Hepatocyte (in vitro differentiated cells): ENCODE results near the gene IRF8. TPM values are rescaled to one million over a fixed set of nuclear protein-coding genes. Genes with fewer than 3 reads are reported as not detected.
A peak's percentile ranks its signal among the peaks of the same experiment; 100 is the strongest.
"Not testable (repeated sequence)": the region's sequence is repeated elsewhere in the genome, so short reads cannot be mapped to it uniquely, and the experiment has no call there.

ENCODE experiments used
- DNase-seq: peaks from one replicate; pipeline ENCODE4 v3.0.0-alpha.2; 2016; ENCODE audit warnings: low spot score
- H2AFZ ChIP-seq: fragments of 200-600 bp; sonication (generic); 2 replicates; pipeline ENCODE4 v1.6.0; 2016; ENCODE audit warnings: antibody characterized with exemption, mild to moderate bottlenecking
- H3K27ac ChIP-seq: fragments of 200-600 bp; sonication (generic); 2 replicates; pipeline ENCODE4 v1.5.1; 2016; ENCODE audit warnings: mild to moderate bottlenecking
- H3K27me3 ChIP-seq: fragments of 200-600 bp; sonication (generic); 2 replicates; pipeline ENCODE4 v1.6.1; 2016
- H3K36me3 ChIP-seq: fragments of 200-600 bp; sonication (generic); replicated peaks from 2 replicates; pipeline ENCODE4 v1.5.1; 2016; ENCODE audit warnings: low read depth; ENCODE audit not compliant: insufficient read depth
- H3K4me1 ChIP-seq: fragments of 200-600 bp; sonication (generic); 2 replicates; pipeline ENCODE4 v1.5.1; 2016; ENCODE audit warnings: mild to moderate bottlenecking, moderate library complexity; ENCODE audit not compliant: insufficient read depth
- H3K4me2 ChIP-seq: fragments of 200-600 bp; sonication (generic); 2 replicates; pipeline ENCODE4 v1.6.0; 2016
- H3K4me3 ChIP-seq: fragments of 200-600 bp; sonication (generic); 2 replicates; pipeline ENCODE4 v1.5.1; 2016; ENCODE audit warnings: mild to moderate bottlenecking
- H3K79me2 ChIP-seq: fragments of 200-600 bp; sonication (generic); 2 replicates; pipeline ENCODE4 v1.6.0; 2017; ENCODE audit warnings: mild to moderate bottlenecking
- H3K9me2 ChIP-seq: fragments of 200-600 bp; sonication (generic); replicated peaks from 2 replicates; pipeline ENCODE4 v1.6.0; 2017; ENCODE audit warnings: mild to moderate bottlenecking; ENCODE audit not compliant: insufficient read depth
- H3K9me3 ChIP-seq: fragments of 200-600 bp; sonication (generic); 2 replicates; pipeline ENCODE4 v1.5.1; 2016; ENCODE audit warnings: low read depth, mild to moderate bottlenecking
- H4K20me1 ChIP-seq: fragments of 200-600 bp; sonication (generic); 2 replicates; pipeline ENCODE4 v1.6.0; 2016; ENCODE audit warnings: mild to moderate bottlenecking; ENCODE audit not compliant: insufficient read depth, poor library complexity, severe bottlenecking
- CTCF ChIP-seq: fragments of 200-600 bp; sonication (generic); IDR thresholded peaks from 2 replicates; pipeline ENCODE4 v1.5.1; 2016; ENCODE audit warnings: antibody characterized with exemption, mild to moderate bottlenecking; ENCODE audit not compliant: poor library complexity
- EZH2 ChIP-seq: fragments of 200-600 bp; sonication (generic); IDR thresholded peaks from 2 replicates; pipeline ENCODE4 v1.6.1; 2016; ENCODE audit warnings: antibody characterized with exemption, mild to moderate bottlenecking, borderline replicate concordance
- EZH2phosphoT487 ChIP-seq: fragments of 200-600 bp; sonication (generic); IDR thresholded peaks from one replicate; pipeline ENCODE4 v1.6.1; 2018; ENCODE audit warnings: antibody characterized with exemption, mild to moderate bottlenecking, low read depth, moderate library complexity; ENCODE audit not compliant: unreplicated experiment, severe bottlenecking
- WGBS: methylation state at CpG from one replicate; pipeline ENCODE4 v1.1.6; 2016; ENCODE audit warnings: low lambda C conversion rate; ENCODE audit errors: missing lambda C conversion rate; 5-methylcytosine and 5-hydroxymethylcytosine counted together
- polyA plus RNA-seq: library from polyadenylated mRNA; unstranded; fragments of >200 nt; fragmentation: Nextera tagmentation; extraction: Ambion mirVana; gene quantifications from 2 replicates; pipeline ENCODE4 v1.2.1, GENCODE V29; 2016
- total RNA-seq: library from RNA; depleted of rRNA; stranded (reverse); fragments of >200 nt; gene quantifications from 2 replicates; pipeline ENCODE4 v1.2.3, GENCODE V29; 2014

The IRF8 gene
- total and polyA plus RNA-seq, 2 experiments from 2014 or later: 6.9 to 8.4 TPM

DNA sequence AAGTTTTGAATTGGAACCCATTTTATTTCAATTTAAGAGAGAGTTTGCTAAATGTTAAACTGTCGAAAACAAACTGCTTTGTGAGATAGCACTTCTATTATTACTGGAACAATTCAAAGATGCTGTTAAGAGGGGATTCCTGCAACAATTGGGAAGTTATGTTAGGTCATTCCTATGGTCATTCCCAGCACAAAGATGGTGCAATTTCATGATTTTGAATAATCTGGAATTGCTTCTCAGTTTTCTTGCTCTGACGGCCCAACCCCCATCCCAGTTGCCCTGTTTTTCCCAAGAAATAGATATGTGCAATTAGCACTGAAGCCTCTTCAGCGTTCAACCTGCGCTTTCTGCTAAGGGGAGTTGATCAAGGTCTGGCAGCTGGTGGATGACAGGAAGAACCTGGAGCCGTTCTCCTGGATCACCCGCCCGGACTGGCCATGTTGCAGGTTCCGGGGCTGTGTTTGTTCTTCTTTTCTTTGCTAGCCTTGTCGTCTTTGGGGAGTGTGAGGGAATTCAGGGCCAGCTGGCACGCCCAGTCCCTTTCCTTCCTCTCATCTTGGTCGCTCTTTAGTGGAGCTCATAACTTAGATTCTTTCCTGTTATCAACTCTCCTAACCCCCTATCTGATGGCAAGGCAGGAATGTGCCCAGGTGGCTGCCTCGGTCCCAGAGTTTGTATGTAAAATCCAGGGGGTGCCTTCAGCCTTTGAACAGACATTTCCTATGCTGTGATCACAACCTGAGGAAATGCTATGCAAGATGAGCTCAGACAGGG, 29.0 kb upstream of the IRF8 start:
- no peaks in the 10 kb centered on the region for H3K27me3 ChIP-seq
- H3K4me1 ChIP-seq: no peaks in the 10 kb centered on the region
- H3K4me3 ChIP-seq: no peak overlapping the region
- no peaks in the 10 kb centered on the region for H3K9me2 ChIP-seq
- H3K79me2 ChIP-seq: no peaks in the 10 kb centered on the region
- H4K20me1 ChIP-seq: no peaks in the 10 kb centered on the region
- no peak for DNase-seq
- no peak overlapping the region for H3K27ac ChIP-seq
- WGBS: 33% methylated on average over 12 of the region's 12 CpGs
- TF ChIP-seq EZH2: no peak
- no peak for TF ChIP-seq EZH2phosphoT487
- no peaks in the 10 kb centered on the region for H3K9me3 ChIP-seq
- H3K4me2 ChIP-seq: peak overlapping the region; percentile 47
- no peak overlapping the region for H2AFZ ChIP-seq
- H3K36me3 ChIP-seq: no peaks in the 10 kb centered on the region

DNA sequence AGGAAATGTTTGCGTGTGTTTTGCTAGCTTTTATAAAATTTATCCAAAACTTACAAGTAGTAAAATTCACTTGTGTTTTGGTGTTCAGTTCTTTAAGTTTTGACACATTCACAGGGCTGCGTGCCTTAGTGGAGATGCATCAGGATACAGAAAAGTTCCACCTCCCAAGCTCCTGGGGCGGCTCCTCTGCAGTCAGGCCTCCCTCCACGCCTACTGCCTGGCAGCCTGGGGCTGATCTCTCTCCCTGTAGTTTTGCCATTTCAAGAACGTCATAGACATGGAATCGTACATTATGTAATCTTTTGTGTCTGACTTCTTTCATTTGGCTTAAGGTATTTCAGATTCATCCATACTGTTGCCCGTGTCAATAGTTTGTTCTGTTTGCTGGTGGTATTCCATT, 27.2 kb upstream of the IRF8 start:
- no peaks in the 10 kb centered on the region for H3K9me3 ChIP-seq
- H4K20me1 ChIP-seq: no peaks in the 10 kb centered on the region
- no peaks in the 10 kb centered on the region for H3K9me2 ChIP-seq
- no peak overlapping the region for H2AFZ ChIP-seq
- 85% methylated on average over 7 of the region's 7 CpGs for WGBS
- no peak overlapping the region for H3K4me2 ChIP-seq
- H3K27me3 ChIP-seq: no peaks in the 10 kb centered on the region
- no peak overlapping the region for H3K27ac ChIP-seq
- DNase-seq: no peak
- H3K36me3 ChIP-seq: no peaks in the 10 kb centered on the region
- H3K4me1 ChIP-seq: no peaks in the 10 kb centered on the region
- H3K4me3 ChIP-seq: no peak overlapping the region
- H3K79me2 ChIP-seq: no peaks in the 10 kb centered on the region
- TF ChIP-seq EZH2phosphoT487 (no peak), CTCF (no peak), EZH2 (no peak)

DNA sequence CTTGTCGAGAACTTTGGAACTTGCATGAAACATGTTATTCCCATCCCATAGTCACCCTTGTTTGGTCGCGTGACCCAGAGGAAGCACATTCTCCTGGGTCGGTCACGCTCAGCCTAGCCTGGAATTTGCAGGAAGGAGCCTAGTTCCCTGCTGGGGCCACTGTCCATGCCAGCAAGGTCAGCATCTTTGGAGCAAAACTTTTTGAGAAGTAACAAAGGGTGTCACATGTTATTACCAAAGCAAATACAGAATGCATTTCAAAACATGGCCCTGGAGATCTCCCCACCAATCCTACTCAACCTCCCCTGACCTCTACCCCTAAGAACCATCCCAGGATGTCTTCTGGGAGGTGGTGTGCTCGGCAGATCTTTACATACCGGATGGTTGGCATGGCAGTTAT, 26.2 kb upstream of the IRF8 start:
- DNase-seq: no peak
- Histone ChIP-seq H2AFZ (no peak overlapping the region), H4K20me1 (no peaks in the 10 kb centered on the region), H3K79me2 (no peaks in the 10 kb centered on the region), H3K4me2 (no peak overlapping the region), H3K27ac (no peak overlapping the region), H3K9me2 (no peaks in the 10 kb centered on the region), H3K4me3 (no peak overlapping the region), H3K9me3 (no peaks in the 10 kb centered on the region), H3K27me3 (no peaks in the 10 kb centered on the region), H3K36me3 (no peaks in the 10 kb centered on the region), H3K4me1 (no peaks in the 10 kb centered on the region)
- WGBS: 95% methylated on average over 7 of the region's 7 CpGs
- TF ChIP-seq CTCF: no peak

DNA sequence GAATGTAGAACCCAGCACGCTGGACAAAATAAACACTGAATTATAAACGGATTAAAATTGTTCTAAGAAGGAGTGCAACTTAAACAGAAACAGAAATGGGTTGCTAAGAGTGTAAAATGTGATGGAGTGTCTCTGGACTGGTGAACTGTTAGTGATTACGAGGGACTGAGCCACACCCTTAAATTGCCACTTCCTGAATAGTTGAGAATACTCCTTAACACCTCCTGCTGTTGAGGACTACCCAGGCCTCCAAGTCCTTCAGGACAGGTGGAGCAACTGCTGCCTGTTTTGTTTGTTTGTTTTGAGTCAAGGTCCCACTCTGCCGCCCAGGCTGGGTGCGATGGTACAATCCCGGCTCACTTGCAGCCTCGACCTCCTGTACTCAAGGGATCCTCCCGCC, 25.8 kb upstream of the IRF8 start:
- H2AFZ ChIP-seq: no peak overlapping the region
- no peak overlapping the region for H3K4me2 ChIP-seq
- H3K27ac ChIP-seq: no peak overlapping the region
- TF ChIP-seq CTCF: no peak
- TF ChIP-seq EZH2: no peak
- TF ChIP-seq EZH2phosphoT487: no peak
- H3K9me3 ChIP-seq: no peaks in the 10 kb centered on the region
- H4K20me1 ChIP-seq: no peaks in the 10 kb centered on the region
- no peaks in the 10 kb centered on the region for H3K79me2 ChIP-seq
- no peaks in the 10 kb centered on the region for H3K27me3 ChIP-seq
- no peaks in the 10 kb centered on the region for H3K4me1 ChIP-seq
- H3K36me3 ChIP-seq: no peaks in the 10 kb centered on the region
- no peak for DNase-seq
- WGBS: 72% methylated on average over 8 of the region's 8 CpGs
- no peak overlapping the region for H3K4me3 ChIP-seq
- H3K9me2 ChIP-seq: no peaks in the 10 kb centered on the region

DNA sequence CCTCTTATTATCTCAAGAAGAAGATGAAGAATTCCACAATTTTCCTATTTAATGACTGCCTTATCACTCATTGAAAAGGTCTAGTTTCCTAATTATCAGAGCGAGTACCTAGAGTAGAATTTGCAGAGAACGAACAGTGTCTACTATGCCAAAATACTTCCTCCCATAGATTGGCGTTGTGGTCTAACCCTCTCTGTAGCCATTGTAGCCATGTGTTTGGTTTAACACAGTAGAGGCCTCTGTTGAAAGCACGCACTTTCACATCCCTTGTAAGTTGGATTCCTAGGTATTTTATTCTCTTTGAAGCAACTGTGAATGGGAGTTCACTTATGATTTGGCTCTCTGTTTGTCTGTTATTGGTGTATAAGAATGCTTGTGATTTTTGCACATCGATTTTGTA, 24.9 kb upstream of the IRF8 start:
- H3K36me3 ChIP-seq, H3K9me2 ChIP-seq, H3K4me1 ChIP-seq, H3K27me3 ChIP-seq, H3K9me3 ChIP-seq, H3K4me3 ChIP-seq, DNase-seq, H3K79me2 ChIP-seq, H3K4me2 ChIP-seq, H4K20me1 ChIP-seq, H3K27ac ChIP-seq, H2AFZ ChIP-seq: not testable (repeated sequence)
- WGBS: 94% methylated on average over 4 of the region's 5 CpGs
